ENCODE results near the gene AMDHD2.

GRCh38 chr16:2529961-2530628 is 9.9 kb downstream of the AMDHD2 start:
- TF ChIP-seq CTCF (IDR thresholded peaks at IDR 0.05) (no peak), EZH2phosphoT487 (IDR thresholded peaks at IDR 0.05) (no peak)
